ENCODE results near the gene FZR1. TPM values are rescaled to one million over a fixed set of nuclear protein-coding genes. Genes with fewer than 3 reads are reported as not detected.

Gene FZR1
- total and polyA plus RNA-seq, 2 of the 13 experiments (the other 11 are each of a cell fraction or from before 2014, with no cell fraction given), result 29.0 to 30.8 TPM

DNA sequence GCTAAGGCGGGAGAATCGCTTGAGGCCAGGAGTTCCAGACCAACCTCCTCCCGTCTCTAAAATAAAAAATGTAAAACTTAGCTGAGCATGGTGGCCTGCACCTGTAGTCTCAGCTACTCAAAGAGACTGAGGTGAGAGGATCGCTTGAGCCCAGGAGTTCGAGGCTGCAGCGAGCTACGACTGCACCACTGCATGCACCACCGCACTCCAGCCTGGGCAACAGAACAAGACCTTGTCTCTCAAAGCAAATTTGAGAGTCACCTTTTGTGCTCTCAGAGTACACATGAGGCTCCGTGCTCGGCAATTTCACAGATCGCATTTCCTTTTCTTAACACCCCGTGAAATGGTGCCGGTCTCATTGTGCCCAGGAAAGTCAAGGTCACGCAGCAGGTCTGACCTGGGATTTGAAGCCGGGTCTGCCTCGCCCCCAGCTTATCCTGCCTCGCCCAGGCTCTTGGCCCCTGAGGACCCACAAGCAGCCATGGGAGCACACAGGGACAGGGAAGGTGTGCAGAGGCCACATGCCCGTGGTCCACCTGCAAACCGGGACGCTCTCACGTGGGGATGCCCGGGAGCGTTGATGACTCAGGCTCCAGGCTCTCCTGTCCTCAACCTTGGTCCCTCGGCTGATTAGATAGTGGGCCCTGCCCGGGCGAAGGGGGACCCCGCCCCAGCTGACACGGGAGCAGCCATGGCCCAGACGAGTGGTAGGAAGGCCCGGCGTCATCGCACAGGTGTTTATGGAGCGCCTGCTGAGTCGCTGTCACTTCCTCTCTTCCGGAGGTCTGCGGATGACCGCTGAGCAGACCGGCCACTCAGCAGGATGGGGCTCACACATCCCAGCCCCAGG is 24.6 kb upstream of the FZR1 start (continued):
- peak; percentile 19; the same call in 1 of the 2 replicates for TF ChIP-seq IRF2 (CRISPR knock-in tag; IDR thresholded peaks at IDR 0.05)
- TF ChIP-seq, protein P1, sequence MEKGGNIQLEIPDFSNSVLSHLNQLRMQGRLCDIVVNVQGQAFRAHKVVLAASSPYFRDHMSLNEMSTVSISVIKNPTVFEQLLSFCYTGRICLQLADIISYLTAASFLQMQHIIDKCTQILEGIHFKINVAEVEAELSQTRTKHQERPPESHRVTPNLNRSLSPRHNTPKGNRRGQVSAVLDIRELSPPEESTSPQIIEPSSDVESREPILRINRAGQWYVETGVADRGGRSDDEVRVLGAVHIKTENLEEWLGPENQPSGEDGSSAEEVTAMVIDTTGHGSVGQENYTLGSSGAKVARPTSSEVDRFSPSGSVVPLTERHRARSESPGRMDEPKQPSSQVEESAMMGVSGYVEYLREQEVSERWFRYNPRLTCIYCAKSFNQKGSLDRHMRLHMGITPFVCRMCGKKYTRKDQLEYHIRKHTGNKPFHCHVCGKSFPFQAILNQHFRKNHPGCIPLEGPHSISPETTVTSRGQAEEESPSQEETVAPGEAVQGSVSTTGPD (CRISPR knock-in tag; IDR thresholded peaks at IDR 0.05), result no peak
- TF ChIP-seq, protein P2, sequence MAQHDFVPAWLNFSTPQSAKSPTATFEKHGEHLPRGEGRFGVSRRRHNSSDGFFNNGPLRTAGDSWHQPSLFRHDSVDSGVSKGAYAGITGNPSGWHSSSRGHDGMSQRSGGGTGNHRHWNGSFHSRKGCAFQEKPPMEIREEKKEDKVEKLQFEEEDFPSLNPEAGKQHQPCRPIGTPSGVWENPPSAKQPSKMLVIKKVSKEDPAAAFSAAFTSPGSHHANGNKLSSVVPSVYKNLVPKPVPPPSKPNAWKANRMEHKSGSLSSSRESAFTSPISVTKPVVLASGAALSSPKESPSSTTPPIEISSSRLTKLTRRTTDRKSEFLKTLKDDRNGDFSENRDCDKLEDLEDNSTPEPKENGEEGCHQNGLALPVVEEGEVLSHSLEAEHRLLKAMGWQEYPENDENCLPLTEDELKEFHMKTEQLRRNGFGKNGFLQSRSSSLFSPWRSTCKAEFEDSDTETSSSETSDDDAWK (CRISPR knock-in tag; IDR thresholded peaks at IDR 0.05), result no peak
- peak; percentile 26; the same call in 1 of the 2 replicates for TF ChIP-seq SOX5 (CRISPR knock-in tag; IDR thresholded peaks at IDR 0.05; ENCODE audit: borderline replicate concordance)
- peak; percentile 80 for TF ChIP-seq ZFX (CRISPR knock-in tag; IDR thresholded peaks at IDR 0.05; ENCODE audit: low read depth)
- TF ChIP-seq CHD2 (IDR thresholded peaks at IDR 0.05; ENCODE audit: low read depth, low read length), result no peak
- peak; percentile 55; the same call in 1 of the 2 replicates for TF ChIP-seq KDM3A (CRISPR knock-in tag; IDR thresholded peaks at IDR 0.05; ENCODE audit: low read depth)
- TF ChIP-seq ZNF766 (CRISPR knock-in tag; IDR thresholded peaks at IDR 0.05; ENCODE audit: borderline replicate concordance), result no peak; the same call in 1 of the 2 replicates
- TF ChIP-seq IRF9 (CRISPR knock-in tag; IDR thresholded peaks at IDR 0.05; ENCODE audit: borderline replicate concordance), result peak; percentile 51; the same call in 1 of the 2 replicates
- peak; percentile 39; the same call in 1 of the 2 replicates for TF ChIP-seq KAT8 (CRISPR knock-in tag; IDR thresholded peaks at IDR 0.05)
- TF ChIP-seq REXO4 (CRISPR knock-in tag; IDR thresholded peaks at IDR 0.05; ENCODE audit: borderline replicate concordance), result 0 out of 2 replicates have a peak, but pooled peaks have one; percentile 91
- TF ChIP-seq ZBTB42 (CRISPR knock-in tag; IDR thresholded peaks at IDR 0.05), result peak; percentile 85; the same call in 1 of the 2 replicates
- no peak for TF ChIP-seq KAT7 (CRISPR knock-in tag; IDR thresholded peaks at IDR 0.05; ENCODE audit: borderline replicate concordance)
- TF ChIP-seq DBP (CRISPR knock-in tag; IDR thresholded peaks at IDR 0.05; ENCODE audit: not compliant biosample characterization), result no peak
- no peak for TF ChIP-seq JARID2 (CRISPR knock-in tag; IDR thresholded peaks at IDR 0.05; ENCODE audit: insufficient replicate concordance)
- 0 out of 2 replicates have a peak, but pooled peaks have one; percentile 33 for TF ChIP-seq HOXA7 (CRISPR knock-in tag; IDR thresholded peaks at IDR 0.05)
- no peak; the same call in 1 of the 2 replicates for TF ChIP-seq ZNF772 (CRISPR knock-in tag; IDR thresholded peaks at IDR 0.05)
- TF ChIP-seq, protein P3, sequence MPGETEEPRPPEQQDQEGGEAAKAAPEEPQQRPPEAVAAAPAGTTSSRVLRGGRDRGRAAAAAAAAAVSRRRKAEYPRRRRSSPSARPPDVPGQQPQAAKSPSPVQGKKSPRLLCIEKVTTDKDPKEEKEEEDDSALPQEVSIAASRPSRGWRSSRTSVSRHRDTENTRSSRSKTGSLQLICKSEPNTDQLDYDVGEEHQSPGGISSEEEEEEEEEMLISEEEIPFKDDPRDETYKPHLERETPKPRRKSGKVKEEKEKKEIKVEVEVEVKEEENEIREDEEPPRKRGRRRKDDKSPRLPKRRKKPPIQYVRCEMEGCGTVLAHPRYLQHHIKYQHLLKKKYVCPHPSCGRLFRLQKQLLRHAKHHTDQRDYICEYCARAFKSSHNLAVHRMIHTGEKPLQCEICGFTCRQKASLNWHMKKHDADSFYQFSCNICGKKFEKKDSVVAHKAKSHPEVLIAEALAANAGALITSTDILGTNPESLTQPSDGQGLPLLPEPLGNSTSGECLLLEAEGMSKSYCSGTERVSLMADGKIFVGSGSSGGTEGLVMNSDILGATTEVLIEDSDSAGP (CRISPR knock-in tag; IDR thresholded peaks at IDR 0.05; ENCODE audit: borderline replicate concordance), result peak; percentile 53; the same call in 1 of the 2 replicates
- TF ChIP-seq MXD4 (CRISPR knock-in tag; IDR thresholded peaks at IDR 0.05), result peak; percentile 82
- no peak for TF ChIP-seq ZNF362 (CRISPR knock-in tag; IDR thresholded peaks at IDR 0.05; ENCODE audit: borderline replicate concordance)
- TF ChIP-seq HOXA5 (CRISPR knock-in tag; IDR thresholded peaks at IDR 0.05), result no peak

Data from HepG2 (cell line).